DMS79 treated with DMSO at 0.1 percent for 48 hours (cell line): Measurements from ENCODE around the gene USP34.
"Not testable (repeated sequence)": the region's sequence is repeated elsewhere in the genome, so short reads cannot be mapped to it uniquely, and the experiment has no call there.

ENCODE experiments used
- DNase-seq: peaks from one replicate; lab custom pipeline; 2025; lab: John Stamatoyannopoulos, UW

The USP34 gene, protein sequence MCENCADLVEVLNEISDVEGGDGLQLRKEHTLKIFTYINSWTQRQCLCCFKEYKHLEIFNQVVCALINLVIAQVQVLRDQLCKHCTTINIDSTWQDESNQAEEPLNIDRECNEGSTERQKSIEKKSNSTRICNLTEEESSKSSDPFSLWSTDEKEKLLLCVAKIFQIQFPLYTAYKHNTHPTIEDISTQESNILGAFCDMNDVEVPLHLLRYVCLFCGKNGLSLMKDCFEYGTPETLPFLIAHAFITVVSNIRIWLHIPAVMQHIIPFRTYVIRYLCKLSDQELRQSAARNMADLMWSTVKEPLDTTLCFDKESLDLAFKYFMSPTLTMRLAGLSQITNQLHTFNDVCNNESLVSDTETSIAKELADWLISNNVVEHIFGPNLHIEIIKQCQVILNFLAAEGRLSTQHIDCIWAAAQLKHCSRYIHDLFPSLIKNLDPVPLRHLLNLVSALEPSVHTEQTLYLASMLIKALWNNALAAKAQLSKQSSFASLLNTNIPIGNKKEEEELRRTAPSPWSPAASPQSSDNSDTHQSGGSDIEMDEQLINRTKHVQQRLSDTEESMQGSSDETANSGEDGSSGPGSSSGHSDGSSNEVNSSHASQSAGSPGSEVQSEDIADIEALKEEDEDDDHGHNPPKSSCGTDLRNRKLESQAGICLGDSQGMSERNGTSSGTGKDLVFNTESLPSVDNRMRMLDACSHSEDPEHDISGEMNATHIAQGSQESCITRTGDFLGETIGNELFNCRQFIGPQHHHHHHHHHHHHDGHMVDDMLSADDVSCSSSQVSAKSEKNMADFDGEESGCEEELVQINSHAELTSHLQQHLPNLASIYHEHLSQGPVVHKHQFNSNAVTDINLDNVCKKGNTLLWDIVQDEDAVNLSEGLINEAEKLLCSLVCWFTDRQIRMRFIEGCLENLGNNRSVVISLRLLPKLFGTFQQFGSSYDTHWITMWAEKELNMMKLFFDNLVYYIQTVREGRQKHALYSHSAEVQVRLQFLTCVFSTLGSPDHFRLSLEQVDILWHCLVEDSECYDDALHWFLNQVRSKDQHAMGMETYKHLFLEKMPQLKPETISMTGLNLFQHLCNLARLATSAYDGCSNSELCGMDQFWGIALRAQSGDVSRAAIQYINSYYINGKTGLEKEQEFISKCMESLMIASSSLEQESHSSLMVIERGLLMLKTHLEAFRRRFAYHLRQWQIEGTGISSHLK (N-terminal part only)

GRCh38 chr2:61470965-61471904 is at the start of gene USP34:
Gene USP34, minus strand, starts transcription at chr2:61471087. Its CDS starts 395 bp downstream, at chr2:61470692.
- DNase-seq: peak; percentile 88

DNA sequence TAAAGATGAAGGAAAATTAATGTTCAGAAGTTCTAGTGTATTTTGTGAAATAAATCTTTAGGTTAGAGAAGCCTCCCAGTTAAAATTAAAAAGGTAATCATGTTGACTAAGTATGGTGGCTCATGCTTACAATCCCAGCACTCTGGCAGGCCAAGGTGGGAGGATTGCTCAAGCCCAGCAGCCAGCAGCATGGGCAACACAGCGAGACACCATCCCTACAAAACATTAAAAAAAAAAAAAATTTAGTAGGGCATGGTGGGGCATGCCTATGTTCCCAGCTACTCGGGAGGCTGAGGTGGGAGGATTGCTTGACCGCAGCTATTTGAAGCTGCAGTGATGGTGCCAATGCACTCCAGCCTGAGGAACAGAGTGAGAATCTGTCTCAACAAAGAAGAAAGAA is 49.4 kb upstream of the USP34 start:
- DNase-seq: no peak

DNA sequence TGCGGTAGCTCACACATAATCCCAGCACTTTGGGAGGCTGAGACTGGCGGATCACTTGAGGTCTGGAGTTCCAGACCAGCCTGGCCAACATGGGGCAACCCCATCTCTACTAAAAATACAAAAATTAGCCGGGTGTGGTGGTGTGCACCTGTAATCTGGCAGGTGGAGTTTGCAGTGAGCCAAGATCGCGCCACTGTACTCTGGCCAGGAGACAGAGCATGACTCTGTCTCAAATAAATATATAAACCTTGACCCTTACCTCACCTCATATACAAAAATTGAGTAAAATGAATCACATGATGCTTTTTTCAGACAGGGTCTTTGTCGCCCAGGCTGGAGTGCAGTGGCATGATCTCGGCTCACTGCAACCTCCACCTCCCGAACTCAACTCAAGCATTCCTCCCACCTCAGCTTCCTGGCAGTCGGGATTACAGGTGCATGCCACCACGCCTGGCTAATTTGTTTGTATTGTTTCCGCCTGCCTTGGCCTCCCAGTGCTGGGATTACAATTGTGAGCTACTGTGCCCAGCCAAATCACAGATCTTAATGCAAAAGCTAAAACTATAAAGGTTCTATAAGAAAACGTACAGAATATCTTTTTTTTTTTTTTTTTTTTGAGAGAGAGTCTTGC is 42.0 kb upstream of the USP34 start:
- no peak for DNase-seq

DNA sequence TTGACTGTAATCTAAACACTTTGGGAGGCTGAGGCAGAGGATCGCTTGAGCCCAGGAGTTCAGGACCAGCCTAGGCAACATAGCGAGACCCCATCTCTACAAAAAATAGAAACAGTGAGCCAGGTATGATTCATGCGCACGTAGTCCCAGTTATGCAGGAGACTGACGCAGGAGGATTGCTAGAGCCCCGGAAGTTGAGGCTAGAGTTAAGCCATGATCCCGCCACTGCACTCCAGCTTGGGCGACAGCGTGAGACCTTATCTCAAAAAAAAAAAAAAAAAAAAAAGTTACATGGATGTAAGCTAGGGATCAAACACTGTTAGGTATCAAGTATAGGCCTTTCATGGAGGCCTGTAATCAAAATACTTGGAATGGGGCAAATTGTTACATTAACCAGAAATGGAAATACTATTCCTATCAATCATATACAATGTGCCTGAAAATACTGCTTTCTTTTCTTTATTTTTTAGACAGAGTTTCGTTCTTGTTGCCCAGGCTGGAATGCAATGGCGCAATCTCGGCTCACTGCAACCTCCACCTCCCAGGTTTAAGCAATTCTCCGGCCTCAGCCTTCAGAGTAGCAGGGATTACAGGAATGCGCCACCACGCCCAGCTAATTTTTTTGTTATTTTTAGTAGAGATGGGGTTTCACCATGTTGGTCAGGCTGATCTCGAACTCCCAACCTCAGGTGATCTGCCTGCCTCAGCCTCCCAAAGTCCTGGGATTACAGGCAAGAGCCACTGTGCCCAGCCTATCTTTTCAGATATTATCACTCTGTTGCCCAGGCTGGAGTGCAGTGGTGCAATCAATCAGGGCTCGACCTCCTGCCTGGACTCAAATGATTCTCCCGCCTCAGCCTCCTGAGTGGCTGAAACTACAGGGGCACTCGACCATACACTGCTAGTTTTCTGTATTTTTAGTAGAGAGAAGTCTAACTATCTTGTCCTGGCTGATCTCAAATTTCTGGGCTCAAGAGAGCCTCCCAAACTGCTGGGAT is 40.1 kb upstream of the USP34 start:
- DNase-seq: no peak

DNA sequence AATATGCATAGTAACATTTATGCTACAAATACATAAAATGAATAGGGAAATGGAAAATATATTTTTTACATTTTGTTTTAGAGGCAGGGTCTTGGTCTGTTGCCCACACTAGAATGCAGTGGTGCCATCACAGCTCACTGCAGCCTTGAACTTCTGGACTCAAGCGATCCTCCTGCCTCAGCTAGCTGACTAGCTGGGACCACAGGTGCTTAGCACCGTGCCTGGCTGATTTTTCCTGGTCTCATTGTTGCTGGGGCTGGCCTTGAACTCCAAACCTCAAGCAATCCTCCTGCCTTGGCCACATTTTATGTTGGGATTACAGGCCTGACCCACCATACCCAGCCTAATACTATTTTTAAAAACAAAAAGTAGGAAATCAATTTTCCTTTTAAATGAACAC is 34.1 kb upstream of the USP34 start:
- DNase-seq: no peak

GRCh38 chr2:61499060-61499459 is 28.2 kb upstream of the USP34 start:
- no peak for DNase-seq

- DNase-seq: no peak
These were observed 22.6 kb upstream of the USP34 start for GRCh38 chr2:61493523-61493942.

GRCh38 chr2:61492476-61492875 is 21.6 kb upstream of the USP34 start:
- no peak for DNase-seq

DNA sequence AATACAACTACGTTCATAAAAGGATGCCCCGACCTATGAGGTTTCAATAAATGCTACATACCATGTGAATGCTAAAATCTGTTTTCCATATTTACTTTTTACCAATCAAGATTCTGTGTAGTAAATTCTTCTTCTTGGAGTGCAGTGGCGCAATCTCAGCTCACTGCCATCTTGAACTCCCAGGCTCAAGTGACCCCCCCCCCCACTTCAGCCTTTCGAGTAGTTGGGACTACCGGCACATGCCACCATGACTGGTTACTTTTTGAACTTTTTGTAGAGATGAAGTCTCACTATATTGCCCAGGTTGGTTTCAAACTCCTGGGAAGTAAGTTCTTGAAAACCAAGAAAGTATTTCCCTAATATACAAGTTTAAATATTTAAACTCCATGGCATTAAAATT is 14.4 kb upstream of the USP34 start:
- no peak for DNase-seq

- DNase-seq: no peak
These were observed 7.2 kb upstream of the USP34 start for GRCh38 chr2:61478086-61478485.

DNA sequence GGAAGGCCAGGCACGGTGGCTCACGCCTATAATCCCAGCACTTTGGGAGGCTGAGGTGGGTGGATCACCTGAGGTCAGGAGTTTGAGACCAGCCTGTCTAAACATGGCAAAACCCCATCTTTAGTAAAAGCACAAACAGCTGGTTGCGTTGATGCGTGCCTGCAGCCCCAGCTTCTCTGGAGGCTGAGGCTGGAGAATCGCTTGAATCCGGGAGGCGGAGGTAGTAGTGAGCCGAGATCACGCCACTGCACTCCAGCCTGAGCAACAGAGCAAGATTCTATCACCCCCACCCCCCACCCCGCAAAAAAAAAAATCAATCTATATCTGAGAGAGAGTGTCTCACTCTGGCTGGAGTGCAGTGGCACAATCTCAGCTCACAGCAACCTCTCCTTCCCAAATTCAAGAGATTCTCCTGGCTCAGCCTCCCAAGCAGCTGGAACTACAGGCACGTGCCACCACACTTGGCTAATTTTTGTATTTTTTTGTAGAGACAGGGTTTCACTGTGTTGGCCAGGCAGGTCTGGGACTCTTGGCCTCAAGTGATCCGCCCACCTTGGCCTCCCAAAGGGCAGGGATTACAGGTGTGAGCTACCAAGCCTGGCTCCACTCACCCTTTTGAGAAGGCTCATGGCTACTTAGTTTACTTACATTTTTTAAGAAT is 6.2 kb upstream of the USP34 start:
- not testable (repeated sequence) for DNase-seq

DNA sequence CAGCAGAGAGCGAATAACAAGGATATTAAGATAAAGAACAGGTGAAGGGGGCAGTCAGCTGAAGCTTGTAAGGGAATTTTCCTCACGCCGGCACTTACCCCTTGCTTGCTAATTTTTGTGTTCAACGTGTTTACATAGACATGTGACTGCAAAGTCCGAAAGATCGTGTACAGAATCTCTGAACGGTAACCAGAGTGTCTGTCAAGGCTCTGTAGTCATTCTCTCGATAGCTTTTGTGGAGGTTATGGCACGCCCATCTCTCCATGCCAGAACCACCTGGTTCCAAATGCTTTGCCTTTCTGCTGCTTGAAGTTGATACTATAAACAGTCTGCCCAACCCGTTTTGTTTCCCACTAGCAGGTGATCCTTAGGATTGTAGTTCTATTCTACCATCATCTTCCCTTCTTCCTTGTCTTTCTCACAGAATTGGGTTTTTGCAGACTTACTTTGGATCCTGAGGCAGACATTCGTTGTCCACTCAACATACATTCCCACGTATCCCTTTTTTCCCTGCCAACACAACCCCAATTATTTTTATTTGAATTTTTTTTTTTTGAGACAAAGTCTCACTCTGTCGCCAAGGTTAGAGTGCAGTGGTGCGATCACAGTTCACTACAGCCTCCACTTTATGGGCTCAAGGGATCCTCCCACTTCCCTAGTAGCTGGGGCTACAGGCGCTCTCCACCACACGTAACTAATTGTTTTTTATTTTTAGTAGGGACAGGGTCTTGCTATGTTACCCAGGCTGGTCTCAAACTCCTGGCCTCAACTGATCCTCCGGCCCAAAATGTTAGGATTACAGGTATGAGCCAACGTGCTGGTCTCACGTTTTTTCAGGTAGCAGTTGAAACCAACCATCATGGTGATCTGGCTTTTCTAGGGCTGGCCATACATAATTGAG is 1.3 kb upstream of the USP34 start:
- peak; percentile 49 for DNase-seq

DNA sequence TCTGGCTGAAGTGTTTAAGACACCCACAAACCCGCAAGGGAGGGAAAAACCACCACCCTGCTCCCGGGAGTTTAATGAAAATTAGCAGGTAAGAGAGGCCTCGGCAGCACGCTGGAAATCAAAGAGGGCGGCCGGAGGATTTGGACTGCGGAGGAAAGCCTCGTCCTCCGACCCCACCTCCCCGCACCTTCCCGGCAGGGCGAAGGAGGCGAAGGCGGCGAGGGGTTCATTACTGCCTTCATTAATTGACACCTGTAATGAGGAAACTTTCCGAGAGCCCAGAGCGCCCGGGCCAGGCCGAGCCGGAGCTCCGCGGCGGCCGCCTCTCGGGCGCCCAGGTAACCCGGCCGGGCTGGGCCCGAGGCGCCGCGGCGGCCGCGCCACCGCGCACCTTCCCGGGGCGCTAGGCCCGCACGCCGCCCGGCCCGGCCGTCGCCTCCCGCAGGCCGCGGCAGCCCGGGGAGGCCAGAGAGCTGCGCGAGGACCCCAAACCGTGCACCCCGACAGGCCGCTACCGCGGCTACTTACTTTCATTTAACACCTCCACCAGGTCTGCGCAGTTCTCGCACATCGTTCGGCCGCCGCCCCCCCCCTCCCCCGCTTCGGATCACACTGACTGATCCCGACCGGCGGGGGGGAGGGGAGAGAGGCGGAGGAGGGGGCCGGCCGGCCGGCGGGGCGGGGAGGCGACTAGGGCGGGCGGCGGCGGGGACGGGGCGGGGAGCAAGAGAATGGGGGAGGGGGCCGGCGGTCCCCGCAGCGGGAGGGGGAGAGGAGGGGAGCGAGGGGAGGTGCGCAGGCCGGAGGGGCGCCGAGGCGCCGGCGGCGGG is 550 bp downstream of the USP34 start:
- peak; percentile 88 for DNase-seq

GRCh38 chr2:61469424-61470121 is 1.3 kb downstream of the USP34 start:
- peak; percentile 52 for DNase-seq

- DNase-seq: not testable (repeated sequence)
These were observed 2.7 kb downstream of the USP34 start for GRCh38 chr2:61468231-61468630.

DNA sequence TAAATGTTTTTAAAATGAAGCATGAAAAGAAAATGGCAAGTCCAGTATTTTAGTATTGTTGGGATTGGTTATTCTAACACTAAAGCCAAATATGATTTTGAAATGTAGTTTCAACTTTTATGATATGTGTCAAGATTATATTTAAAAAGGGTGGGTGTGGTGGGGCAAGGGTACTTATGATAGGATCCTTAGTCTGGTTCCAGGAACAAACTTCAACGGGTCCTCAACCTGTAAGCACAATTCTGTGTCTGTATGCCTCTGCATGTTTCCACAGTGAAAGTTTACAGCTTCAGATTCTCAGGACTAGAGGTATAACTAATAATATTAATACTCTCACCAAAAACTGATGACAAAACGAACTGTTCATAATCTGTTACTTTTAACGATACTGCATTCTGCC is 5.8 kb downstream of the USP34 start:
- no peak for DNase-seq
